T-helper 17 cell (primary cell): ENCODE data around the gene FCN2. TPM values are rescaled to one million over a fixed set of nuclear protein-coding genes. Genes with fewer than 3 reads are reported as not detected.

Experiments used
- ATAC-seq: fragments of 150-1000 bp; cut with Tn5 transposase; 2 replicates; pipeline ENCODE4 v1.10.0; 2021; ENCODE audit warnings: mild to moderate bottlenecking, moderate library complexity
- DNase-seq, 3 donors: peaks; one replicate each; pipeline versions ENCODE4 v3.0.0 to v3.0.0-alpha.2; 2020 to 2021
- H3K9me3 ChIP-seq: one replicate; pipeline ENCODE4 v1.7.0; 2013; ENCODE audit warnings: low read length, mild to moderate bottlenecking; ENCODE audit not compliant: control insufficient read depth, poor library complexity, severe bottlenecking
- H3K27ac Mint-ChIP-seq: one replicate; pipeline ENCODE4 v1.8.0; 2022; ENCODE audit warnings: mild to moderate bottlenecking, moderate library complexity, mixed read lengths
- H3K27me3 Mint-ChIP-seq: one replicate; pipeline ENCODE4 v1.8.0; 2022; ENCODE audit warnings: mixed read lengths
- H3K36me3 Mint-ChIP-seq: one replicate; pipeline ENCODE4 v1.8.0; 2022; ENCODE audit warnings: low read depth, mixed read lengths
- H3K4me1 Mint-ChIP-seq: one replicate; pipeline ENCODE4 v1.8.0; 2022; ENCODE audit warnings: mild to moderate bottlenecking, mixed read lengths
- H3K4me3 Mint-ChIP-seq: one replicate; pipeline ENCODE4 v1.8.0; 2022; ENCODE audit warnings: mild to moderate bottlenecking, moderate library complexity, mixed read lengths
- total RNA-seq, 4 donors: library from RNA in 2 of 4; stranded (reverse) in 2 of 4; gene quantifications; one replicate each; pipeline ENCODE4 v1.2.3 and lab custom pipeline; 2022 to 2026

The FCN2 gene
- total RNA-seq, 2 donors from 2014 or later = not detected

DNA sequence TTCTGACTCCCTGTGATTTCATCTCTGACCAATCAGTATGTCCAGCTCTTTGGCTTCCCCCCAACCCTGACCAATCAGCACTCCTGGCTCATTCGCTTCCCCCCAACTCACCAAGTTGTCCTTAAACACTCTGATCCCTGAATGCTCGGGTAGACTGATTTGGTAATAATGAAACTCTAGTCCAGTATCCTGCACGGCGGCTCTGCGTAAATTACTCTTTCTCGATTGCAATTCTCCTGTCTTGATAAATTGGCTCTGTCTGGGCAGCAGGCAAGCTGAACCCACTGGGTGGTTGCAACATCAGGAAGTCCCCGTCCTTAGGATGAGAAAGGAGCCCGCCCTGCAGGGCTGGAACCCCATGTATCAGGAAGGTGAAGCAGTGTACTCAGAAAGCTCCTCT, 10.4 kb downstream of the FCN2 start:
- Mint-ChIP-seq H3K4me1 (peaks cover 5% of the 10 kb centered on the region), H3K27me3 (peaks cover 62% of the 10 kb centered on the region), H3K36me3 (peaks cover 4% of the 10 kb centered on the region), H3K4me3 (peak overlapping the region; percentile 52), H3K27ac (peak overlapping the region; percentile 29)
- H3K9me3 ChIP-seq = no peaks in the 10 kb centered on the region
- DNase-seq (no peak), ATAC-seq (no peak)

GRCh38 chr9:134891713-134892112, 11.1 kb downstream of the FCN2 start:
- no peak for ATAC-seq
- no peak overlapping the region for H3K27ac Mint-ChIP-seq
- no peak for DNase-seq
- no peaks in the 10 kb centered on the region for H3K9me3 ChIP-seq
- no peaks in the 10 kb centered on the region for H3K36me3 Mint-ChIP-seq
- peaks cover 61% of the 10 kb centered on the region for H3K27me3 Mint-ChIP-seq
- no peak overlapping the region for H3K4me3 Mint-ChIP-seq
- H3K4me1 Mint-ChIP-seq = peaks cover 5% of the 10 kb centered on the region

DNA sequence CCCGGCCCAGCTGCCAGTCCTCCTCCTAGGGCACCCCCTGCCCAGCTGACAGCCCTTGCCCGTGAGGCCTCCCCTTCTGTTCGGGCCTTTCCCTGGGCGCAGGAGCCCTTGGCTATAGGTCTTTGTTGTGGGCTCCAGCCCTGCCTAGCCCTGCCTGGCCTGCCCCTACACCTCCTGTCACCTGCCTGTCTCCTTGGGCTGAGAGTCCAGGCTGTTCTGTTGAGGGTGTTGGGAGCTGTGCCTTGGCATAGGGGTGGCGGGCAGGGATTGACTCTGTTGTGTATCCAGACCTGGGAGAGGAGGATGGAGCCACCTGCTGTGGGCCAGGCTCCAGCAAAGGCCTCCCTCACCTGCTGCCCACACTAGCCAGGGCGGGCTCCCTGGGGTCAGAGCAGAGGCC, 11.6 kb downstream of the FCN2 start:
- no peaks in the 10 kb centered on the region for H3K9me3 ChIP-seq
- Mint-ChIP-seq H3K36me3 (no peaks in the 10 kb centered on the region), H3K4me1 (peaks cover 5% of the 10 kb centered on the region), H3K4me3 (no peak overlapping the region), H3K27ac (no peak overlapping the region), H3K27me3 (peaks cover 61% of the 10 kb centered on the region)
- DNase-seq (no peak), ATAC-seq (no peak)

- no peak for ATAC-seq
- Mint-ChIP-seq H3K36me3 (no peaks in the 10 kb centered on the region), H3K27me3 (peaks cover 55% of the 10 kb centered on the region), H3K4me1 (peaks cover 3% of the 10 kb centered on the region), H3K27ac (no peak overlapping the region), H3K4me3 (no peak overlapping the region)
- no peak for DNase-seq
- no peaks in the 10 kb centered on the region for H3K9me3 ChIP-seq
These were observed 12.3 kb downstream of the FCN2 start for GRCh38 chr9:134892820-134893420.

- DNase-seq = no peak
- H3K36me3 Mint-ChIP-seq = no peaks in the 10 kb centered on the region
- H3K27me3 Mint-ChIP-seq = peaks cover 47% of the 10 kb centered on the region
- no peak overlapping the region for H3K4me3 Mint-ChIP-seq
- H3K4me1 Mint-ChIP-seq = peaks cover 3% of the 10 kb centered on the region
- H3K9me3 ChIP-seq = no peaks in the 10 kb centered on the region
- no peak overlapping the region for H3K27ac Mint-ChIP-seq
- ATAC-seq = no peak
These were observed 13.7 kb downstream of the FCN2 start for GRCh38 chr9:134894136-134894860.

- H3K27me3 Mint-ChIP-seq = peaks cover 47% of the 10 kb centered on the region
- no peak for DNase-seq
These were observed 14.5 kb downstream of the FCN2 start for GRCh38 chr9:134895097-134895496.

DNA sequence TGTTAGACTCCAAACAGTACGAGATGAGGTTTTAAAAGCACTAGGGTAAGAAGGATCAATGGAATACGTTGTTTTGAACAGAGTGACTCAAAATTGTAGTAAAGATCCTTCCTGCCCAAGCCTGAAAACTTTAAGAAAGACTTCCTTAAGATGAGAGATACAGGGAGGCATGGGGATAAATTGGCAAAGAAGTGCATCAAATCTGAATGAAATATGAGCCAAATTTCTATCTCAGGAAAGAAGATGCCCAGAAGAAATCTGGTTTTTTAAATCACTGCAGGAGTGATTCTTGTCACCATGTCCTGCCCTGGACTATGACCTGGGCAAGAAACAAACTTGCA, 14.9 kb downstream of the FCN2 start:
- H3K9me3 ChIP-seq = no peaks in the 10 kb centered on the region
- Mint-ChIP-seq H3K4me3 (no peak overlapping the region), H3K27me3 (peaks cover 47% of the 10 kb centered on the region), H3K36me3 (no peaks in the 10 kb centered on the region), H3K27ac (no peak overlapping the region), H3K4me1 (peaks cover 5% of the 10 kb centered on the region)
- no peak for ATAC-seq
- no peak for DNase-seq

More at GRCh38 chr9:134895097-134895496, 14.5 kb downstream of the FCN2 start:
- Mint-ChIP-seq H3K4me3 (no peak overlapping the region), H3K36me3 (no peaks in the 10 kb centered on the region), H3K27ac (no peak overlapping the region), H3K4me1 (peaks cover 5% of the 10 kb centered on the region)
- H3K9me3 ChIP-seq = no peaks in the 10 kb centered on the region
- ATAC-seq = no peak

GRCh38 chr9:134895908-134896833, 15.6 kb downstream of the FCN2 start:
- Mint-ChIP-seq H3K4me3 (no peak overlapping the region), H3K36me3 (no peaks in the 10 kb centered on the region), H3K4me1 (peaks cover 2% of the 10 kb centered on the region), H3K27me3 (peaks cover 44% of the 10 kb centered on the region), H3K27ac (no peak overlapping the region)
- DNase-seq (no peak), ATAC-seq (no peak)
- no peaks in the 10 kb centered on the region for H3K9me3 ChIP-seq

GRCh38 chr9:134896834-134897583, 16.4 kb downstream of the FCN2 start:
- DNase-seq (no peak), ATAC-seq (no peak)
- H3K9me3 ChIP-seq = no peaks in the 10 kb centered on the region
- no peak overlapping the region for H3K4me3 Mint-ChIP-seq
- peaks cover 2% of the 10 kb centered on the region for H3K4me1 Mint-ChIP-seq
- peaks cover 35% of the 10 kb centered on the region for H3K27me3 Mint-ChIP-seq
- no peak overlapping the region for H3K27ac Mint-ChIP-seq
- no peaks in the 10 kb centered on the region for H3K36me3 Mint-ChIP-seq

DNA sequence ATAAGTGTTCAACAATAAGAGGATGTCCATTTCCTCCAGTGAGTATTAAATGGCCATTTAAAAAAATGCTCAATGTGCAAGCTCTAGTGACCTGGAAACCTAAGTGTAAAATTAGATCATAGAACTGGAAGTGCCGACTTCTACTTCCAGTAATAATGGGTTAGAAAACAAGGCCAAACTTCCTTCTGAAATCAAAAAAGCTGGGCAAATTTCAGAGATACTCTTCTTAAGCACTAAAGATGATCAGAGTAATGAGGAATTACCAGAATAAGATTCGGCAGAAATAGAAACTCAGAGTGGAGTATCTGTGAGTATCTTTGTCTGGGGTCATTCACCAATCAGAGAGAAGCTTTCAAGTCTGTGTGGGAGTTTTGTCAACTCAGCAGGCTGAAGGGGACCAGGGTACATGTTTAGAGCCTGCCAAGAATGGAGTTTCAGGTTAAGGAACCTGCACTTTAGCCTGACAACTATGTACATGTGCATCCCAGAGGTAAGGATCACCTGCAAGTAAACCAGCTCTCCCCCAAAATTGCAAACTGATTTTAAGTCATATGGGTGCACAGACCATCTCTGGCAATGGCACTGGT, 17.1 kb downstream of the FCN2 start:
- ATAC-seq (no peak), DNase-seq (no peak)
- no peak overlapping the region for H3K4me3 Mint-ChIP-seq
- H3K27me3 Mint-ChIP-seq = peaks cover 29% of the 10 kb centered on the region
- no peak overlapping the region for H3K27ac Mint-ChIP-seq
- H3K36me3 Mint-ChIP-seq = no peaks in the 10 kb centered on the region
- H3K9me3 ChIP-seq = no peaks in the 10 kb centered on the region
- H3K4me1 Mint-ChIP-seq = peaks cover 2% of the 10 kb centered on the region

DNA sequence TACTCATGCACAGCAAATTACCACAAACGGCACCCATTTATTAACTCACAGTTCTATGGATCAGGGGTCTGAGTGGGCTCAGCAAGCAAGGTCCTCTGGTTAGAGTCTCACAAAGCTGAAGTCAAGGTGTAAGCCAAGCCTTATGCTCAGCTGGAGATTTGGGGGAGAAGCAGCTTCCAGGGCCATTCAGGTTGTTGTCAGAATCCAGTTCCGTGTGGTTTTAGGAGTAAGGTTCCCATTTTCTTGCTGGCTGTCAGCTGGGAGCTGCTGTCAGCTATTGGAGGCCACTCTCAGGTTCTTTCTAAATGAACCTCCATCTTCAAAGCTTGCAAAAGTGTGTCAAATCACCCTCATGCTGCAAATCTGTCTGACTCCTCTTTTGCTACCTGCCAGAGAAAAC, 17.7 kb downstream of the FCN2 start:
- Mint-ChIP-seq H3K4me3 (no peak overlapping the region), H3K4me1 (peaks cover 2% of the 10 kb centered on the region), H3K27ac (no peak overlapping the region), H3K36me3 (no peaks in the 10 kb centered on the region), H3K27me3 (peaks cover 23% of the 10 kb centered on the region)
- H3K9me3 ChIP-seq = no peaks in the 10 kb centered on the region
- no peak for ATAC-seq
- DNase-seq = no peak

DNA sequence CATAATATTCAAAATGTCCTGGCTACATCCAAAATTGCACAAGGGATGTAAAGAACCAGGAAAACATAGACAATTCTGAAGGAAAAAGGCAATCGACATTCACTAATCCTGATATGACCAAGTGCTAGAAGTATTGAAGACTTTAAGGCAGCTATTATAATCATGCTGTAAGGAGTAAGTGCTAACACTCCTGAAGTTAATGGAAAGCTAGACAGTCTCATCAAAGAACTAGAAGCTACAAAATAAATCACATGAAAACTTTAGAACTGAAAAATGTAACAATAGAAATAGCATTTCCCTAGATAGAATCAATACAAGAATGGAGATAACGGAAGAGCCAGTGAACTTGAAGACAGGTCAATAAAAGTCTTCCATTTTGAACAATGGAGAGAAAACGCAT, 18.6 kb downstream of the FCN2 start:
- no peak for ATAC-seq
- no peaks in the 10 kb centered on the region for H3K9me3 ChIP-seq

More for the DNA sequence above, 18.6 kb downstream of the FCN2 start:
- H3K27me3 Mint-ChIP-seq = peaks cover 21% of the 10 kb centered on the region
- no peak overlapping the region for H3K4me3 Mint-ChIP-seq
- H3K36me3 Mint-ChIP-seq = no peaks in the 10 kb centered on the region
- DNase-seq = no peak
- H3K27ac Mint-ChIP-seq = no peak overlapping the region
- peaks cover 4% of the 10 kb centered on the region for H3K4me1 Mint-ChIP-seq
